Measurements from ENCODE around the gene CA4.
"Not testable (repeated sequence)": the region's sequence is repeated elsewhere in the genome, so short reads cannot be mapped to it uniquely, and the experiment has no call there.

Gene CA4

DNA sequence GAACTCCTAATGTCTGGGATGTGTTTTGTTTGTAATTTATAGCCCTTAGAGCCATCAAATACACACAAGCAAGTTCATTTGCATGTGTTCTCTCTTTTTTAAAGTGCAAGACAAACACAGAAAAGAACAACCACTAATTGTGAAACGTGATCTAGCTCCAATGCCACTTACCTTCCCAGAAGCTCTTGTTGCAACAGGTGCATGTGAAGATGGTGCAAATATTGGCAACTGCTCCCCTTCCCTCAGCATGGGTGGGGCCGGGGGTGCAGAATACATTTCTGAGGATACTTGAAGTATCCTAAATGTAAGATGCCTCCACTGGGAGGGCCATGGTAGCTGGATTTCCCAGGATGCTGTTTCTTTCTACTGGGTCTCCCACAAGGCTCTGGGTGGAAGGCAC lies 28.4 kb downstream of the CA4 start:
- DNase-seq = not testable (repeated sequence)

GRCh38 chr17:60180380-60180779 lies 30.6 kb downstream of the CA4 start:
- DNase-seq = not testable (repeated sequence)

DNA sequence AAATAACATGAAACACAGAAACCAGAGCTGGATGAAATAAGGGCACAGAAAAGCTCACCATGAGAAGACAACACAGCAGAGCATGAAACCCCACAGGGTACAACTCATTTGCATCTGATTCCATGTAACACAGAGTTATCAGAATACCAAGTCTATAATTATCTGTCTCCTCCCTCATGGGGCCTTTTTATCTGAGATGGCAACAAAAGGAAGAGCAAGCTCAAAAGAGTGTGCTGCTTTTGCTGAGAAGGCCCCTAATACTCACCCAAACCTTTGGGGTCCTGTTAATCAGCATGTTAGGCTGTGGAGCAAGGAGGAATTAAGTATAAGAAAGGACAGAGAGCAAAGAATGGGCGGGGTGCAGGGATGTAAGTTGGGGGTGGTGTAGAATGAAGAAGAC lies 36.6 kb downstream of the CA4 start:
- not testable (repeated sequence) for DNase-seq

GRCh38 chr17:60186846-60187745 lies 37.3 kb downstream of the CA4 start:
- DNase-seq = not testable (repeated sequence)

DNA sequence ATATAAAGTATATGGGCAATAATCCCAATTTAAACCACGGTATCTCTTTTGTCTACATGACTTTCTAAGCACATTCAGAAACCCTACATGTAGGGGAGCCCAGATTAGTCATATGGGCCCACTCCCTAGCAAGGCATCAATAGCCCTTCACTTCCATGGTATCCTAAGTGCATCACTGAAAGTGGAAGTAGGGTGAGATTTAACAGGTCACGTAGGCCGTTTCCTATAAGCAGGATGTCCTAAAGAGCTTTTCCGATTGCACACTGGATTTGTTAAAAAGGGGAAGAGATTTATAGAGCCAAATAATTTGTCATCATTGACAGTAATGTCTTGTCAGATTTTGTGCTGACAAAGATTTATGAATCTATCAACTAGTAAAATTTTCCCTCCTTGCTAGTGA lies 39.0 kb downstream of the CA4 start:
- no peak for DNase-seq

- not testable (repeated sequence) for DNase-seq
Measured at GRCh38 chr17:60190032-60190431, 40.3 kb downstream of the CA4 start.

- DNase-seq = not testable (repeated sequence)
Measured at GRCh38 chr17:60193032-60193431, 43.3 kb downstream of the CA4 start.

DNA sequence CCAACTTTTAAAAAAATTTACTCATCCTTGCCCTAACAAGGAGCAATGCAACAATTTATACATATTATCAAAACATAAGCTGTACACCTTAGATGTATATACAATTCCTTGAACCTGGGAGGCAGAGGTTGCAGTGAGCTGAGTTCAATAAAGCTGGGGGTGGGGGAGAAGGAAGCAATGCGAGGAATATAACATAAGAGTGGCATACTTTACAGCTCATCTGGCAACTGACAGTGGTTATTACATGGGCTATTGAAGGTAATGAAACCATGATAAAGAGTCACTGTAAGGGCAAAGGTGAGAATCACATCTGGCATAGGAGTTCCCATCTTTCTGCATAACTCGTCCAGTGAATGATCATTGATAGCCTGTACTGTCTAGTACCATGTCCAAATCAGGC lies 43.7 kb downstream of the CA4 start:
- no peak for DNase-seq

- not testable (repeated sequence) for DNase-seq
Measured at GRCh38 chr17:60194141-60194540, 44.4 kb downstream of the CA4 start.

DNA sequence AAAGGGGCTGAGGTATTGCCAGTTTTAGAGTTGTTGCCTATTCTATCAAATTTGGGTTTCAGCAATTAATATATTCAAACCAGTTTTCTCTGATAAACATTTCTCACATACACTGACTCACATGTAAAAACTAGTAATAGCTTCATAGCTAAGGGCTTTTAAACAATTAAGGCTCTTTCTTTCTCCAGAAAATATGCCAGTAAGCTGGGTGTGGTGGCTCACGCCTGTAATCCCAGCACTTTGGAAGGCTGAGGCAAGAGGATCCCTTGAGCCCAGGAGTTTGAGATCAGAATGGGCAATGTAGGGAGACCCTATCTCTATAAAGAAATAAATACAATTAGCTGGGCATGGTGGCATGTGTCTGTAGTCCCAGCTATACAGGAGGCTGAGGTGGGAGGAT lies 48.9 kb downstream of the CA4 start:
- not testable (repeated sequence) for DNase-seq

DNA sequence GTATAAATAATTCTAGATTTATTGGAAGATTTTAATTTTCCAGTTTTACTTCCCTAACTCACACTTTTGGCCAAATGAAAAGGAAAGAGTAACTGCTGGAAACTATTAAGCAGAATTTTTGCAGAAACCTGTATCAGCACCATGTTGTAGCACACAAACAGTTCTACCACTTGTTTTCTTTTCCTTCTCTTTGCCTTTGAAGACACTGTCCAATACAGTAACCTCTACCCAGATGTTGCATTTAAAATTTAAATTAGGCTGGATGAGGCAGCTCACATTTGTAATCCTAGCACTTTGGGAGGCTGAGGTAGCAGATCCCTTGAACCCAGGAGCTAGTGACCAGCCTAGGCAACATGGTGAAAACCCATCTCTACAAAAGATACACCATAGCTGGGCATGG lies 56.0 kb downstream of the CA4 start:
- not testable (repeated sequence) for DNase-seq

GRCh38 chr17:60208302-60208701 lies 58.5 kb downstream of the CA4 start:
- DNase-seq = not testable (repeated sequence)
